Measurements from ENCODE around the gene SEC61B.
"Not testable (repeated sequence)": the region's sequence is repeated elsewhere in the genome, so short reads cannot be mapped to it uniquely, and the experiment has no call there.

Gene SEC61B

DNA sequence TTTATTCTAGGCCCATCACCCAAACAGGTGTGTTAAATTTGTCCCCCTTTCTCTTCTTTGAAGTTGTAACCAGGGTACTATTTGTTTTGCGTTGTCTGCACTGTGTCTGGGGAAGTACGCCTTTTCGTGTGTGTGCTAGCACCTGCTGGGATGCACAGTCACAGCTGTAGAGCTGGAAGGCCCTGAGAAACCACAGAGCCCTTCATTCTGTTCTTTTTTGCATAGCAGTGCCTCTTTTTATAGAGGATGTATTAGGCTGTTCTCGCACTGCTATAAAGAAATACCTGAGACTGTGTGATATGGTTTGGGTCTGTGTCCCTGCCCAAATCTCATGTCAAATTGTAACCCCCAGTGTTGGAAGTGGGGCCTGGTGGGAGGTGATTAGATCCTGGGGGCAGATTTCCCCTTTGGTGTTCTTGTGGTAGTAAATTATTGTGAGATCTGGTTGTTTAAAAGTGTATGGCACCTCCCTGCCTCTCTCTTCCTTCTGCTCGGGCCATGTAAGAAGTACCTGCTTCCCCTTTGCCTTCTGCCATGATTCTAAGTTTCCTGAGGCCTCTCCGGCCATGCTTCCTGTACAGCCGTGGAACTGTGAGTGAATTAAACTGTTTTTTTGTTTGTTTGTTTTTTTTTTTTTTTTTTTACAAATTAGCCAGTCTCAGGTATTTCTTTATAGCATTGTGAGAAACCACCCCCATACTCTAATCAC lies 14.0 kb downstream of the SEC61B start:
- DNase-seq (ENCODE audit: low spot score) (no peak), FAIRE-seq (no peak)

DNA sequence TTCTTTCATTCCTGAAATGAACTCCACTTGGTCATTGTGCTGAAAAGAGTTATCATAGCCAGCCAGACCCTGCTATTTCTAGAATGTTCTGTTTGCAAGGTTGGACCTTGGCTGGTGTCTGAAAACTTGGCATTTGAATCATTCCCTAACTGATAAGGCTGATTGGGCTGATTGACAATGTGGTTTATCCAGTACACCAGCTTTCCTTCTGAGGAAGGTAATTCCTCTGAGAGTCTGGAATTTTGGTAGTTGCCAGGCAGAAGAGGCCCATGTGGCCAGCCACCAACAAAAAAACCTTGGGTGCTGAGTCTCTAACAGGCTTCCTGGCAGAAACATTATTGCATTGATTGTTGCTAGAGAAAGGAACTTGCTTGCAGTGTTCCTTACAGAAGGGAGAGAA lies 15.3 kb downstream of the SEC61B start:
- FAIRE-seq (no peak), DNase-seq (ENCODE audit: low spot score) (no peak)

- DNase-seq (ENCODE audit: low spot score): not testable (repeated sequence)
These were observed 15.8 kb downstream of the SEC61B start for GRCh38 chr9:99237849-99238248.

DNA sequence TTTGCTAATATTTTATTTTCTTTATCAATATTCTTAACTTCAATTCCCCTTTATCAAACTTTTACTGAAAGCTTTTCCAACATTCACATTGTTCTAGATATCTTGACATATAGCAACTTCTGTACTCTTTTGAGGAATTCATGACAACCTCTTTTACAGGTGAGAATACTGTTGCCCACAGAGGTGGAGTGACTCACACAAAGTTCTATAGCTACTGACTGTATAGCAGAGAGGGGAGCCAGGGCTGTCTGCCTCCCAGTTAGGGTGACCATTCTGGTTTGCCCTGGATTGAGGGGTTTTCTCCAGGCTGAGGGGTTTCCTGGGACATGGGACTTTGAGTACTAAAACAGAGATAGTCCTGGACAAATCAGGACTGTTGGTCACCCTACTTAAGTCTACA lies 16.2 kb downstream of the SEC61B start:
- FAIRE-seq: no peak
- no peak for DNase-seq (ENCODE audit: low spot score)

More at GRCh38 chr9:99237849-99238248, 15.8 kb downstream of the SEC61B start:
- not testable (repeated sequence) for FAIRE-seq

DNA sequence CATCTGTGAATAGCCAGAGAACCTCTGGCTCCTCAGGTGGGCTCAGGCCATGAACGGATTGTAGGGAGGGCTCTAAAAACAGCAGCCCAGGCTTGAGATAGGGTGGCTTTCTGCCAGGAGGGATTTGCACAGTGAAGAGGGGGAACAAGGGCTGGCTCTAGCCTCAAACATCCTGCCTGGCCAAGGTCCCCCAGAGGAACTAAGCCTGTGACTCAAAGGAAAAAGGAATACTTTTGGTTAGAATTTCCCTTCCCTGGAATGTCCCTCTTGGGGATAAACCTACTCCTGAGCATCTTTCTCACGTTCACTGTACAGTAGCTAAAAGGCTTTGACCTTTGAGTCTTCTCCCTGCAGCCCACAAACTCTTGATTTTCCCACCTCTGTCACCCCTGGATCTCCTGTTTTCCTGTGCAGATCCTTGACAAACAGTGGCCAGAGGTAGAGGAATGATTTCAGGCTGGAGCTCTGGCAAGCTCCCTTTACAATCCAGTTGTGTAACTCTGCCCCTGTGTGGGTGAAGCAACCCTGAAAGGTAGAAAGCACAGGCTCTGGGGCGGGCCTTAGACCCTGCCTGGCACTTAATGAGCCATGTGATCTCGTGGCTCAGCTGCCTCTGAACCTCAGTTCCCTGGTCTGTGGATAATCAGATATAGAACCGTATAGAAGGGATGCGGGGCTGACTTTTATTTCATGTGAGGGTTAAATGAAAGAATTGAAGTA lies 17.4 kb downstream of the SEC61B start:
- FAIRE-seq: no peak
- no peak for DNase-seq (ENCODE audit: low spot score)

DNA sequence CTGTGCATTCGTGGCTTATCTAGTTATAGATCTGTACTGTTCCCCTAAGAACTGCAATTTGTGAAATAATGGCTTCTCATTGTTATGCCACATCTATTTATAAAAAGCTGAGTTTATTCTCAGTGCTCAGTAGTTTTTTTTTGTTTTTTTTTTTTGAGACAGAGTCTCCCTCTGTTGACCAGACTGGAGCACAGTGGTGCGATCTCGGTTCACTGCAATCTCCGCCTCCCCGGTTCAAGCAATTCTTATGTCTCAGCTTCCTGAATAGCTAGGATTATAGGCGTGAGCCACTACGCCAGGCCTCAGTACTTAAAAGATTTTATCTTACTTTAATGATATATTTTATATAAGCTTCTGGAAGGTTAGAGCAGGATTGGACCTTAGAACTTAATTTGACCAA lies 19.0 kb downstream of the SEC61B start:
- DNase-seq (ENCODE audit: low spot score) (no peak), FAIRE-seq (no peak)

GRCh38 chr9:99244344-99245260 lies 22.5 kb downstream of the SEC61B start:
- DNase-seq (ENCODE audit: low spot score) (no peak), FAIRE-seq (no peak)

GRCh38 chr9:99249619-99250018 lies 27.5 kb downstream of the SEC61B start:
- FAIRE-seq (no peak), DNase-seq (ENCODE audit: low spot score) (no peak)

DNA sequence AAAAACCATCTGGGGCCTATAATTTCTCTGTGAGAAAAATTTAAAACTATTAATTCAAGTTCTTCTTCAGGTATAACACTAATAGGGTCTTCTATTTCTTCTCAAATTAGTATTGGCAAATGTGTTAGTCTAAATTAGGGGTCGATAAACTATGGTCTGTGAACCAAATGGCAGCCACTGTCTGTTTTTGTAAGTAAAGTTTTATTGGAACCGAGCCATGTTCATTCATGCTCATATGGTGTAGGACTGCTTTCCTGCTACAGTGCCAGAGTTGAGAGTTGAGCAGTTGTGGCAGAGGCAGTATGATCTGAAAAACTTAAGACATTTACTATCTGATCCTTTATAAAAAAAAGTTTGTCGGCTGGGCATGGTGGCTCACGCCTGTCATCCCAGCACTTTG lies 29.1 kb downstream of the SEC61B start:
- DNase-seq (ENCODE audit: low spot score): no peak
- no peak for FAIRE-seq

DNA sequence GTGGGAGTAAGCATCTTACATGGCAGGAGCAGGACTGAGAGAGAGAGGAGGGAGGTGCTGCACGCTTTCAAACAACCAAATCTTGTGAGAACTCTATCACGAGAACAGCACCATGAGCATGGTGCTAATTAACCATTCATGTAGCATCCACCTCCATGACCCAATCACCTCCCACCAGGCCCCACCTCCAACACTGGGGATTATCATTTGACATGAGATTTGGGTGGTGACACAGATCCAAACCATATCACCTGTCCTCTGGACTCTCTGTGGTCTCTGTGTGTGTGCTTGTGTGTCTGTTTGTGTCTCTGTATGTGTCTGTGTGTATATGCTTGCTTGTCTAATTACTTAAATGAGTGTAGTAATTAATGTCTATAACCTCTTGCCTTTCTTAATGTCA lies 31.1 kb downstream of the SEC61B start:
- DNase-seq (ENCODE audit: low spot score) (no peak), FAIRE-seq (no peak)

DNA sequence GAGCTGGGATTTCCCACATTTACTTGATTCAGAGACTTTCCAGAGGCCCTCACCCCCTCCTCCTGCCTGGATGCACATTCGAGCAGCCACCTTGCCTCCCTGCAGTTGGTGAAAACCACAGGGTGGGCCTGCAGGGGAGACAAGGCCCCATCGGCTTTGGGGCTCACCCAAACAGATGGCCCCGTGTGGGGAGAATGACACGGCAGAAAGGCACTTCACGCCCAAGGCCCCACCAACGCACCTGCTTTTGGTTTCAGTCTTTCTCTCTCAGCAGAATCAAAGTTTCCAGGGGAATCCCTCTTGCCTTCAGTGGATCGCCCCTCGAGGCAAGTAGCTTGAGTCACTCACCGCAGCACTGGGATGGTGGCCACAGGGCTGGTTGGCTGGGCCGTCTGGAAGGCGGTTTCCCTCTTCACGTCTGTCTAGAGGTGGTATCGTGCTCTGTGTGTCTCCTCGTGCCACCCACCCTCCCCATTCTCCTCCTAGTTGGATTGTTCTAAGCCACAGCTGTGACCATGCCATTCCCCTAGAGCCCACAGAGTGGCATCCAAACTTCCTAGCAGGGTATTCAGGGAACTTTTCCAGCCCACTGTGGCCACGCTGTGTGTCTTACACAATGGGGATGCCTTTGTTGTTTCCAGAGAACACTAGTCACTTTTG lies 31.8 kb downstream of the SEC61B start:
- FAIRE-seq (no peak), DNase-seq (ENCODE audit: low spot score) (peak; percentile 16)

DNA sequence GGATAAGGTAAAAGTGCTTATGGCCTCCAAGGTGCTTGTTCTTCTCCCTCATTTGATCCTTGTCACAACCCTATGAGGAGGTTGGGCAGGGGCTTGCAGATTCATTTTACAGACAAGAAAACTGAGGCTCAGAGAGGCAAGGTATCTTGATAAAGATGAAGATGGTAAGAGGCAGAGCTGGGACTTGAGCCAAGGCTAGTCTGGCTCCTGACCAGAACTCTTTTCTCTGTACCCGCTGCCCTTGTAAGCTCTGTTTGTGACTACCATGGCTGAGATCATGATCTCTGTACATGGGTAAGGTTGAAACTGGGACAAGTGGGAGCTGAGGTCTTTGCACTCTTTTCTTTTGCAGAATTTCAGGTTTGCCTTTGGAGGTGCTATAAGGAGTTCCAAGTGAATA lies 33.6 kb downstream of the SEC61B start:
- FAIRE-seq (no peak), DNase-seq (ENCODE audit: low spot score) (no peak)

DNA sequence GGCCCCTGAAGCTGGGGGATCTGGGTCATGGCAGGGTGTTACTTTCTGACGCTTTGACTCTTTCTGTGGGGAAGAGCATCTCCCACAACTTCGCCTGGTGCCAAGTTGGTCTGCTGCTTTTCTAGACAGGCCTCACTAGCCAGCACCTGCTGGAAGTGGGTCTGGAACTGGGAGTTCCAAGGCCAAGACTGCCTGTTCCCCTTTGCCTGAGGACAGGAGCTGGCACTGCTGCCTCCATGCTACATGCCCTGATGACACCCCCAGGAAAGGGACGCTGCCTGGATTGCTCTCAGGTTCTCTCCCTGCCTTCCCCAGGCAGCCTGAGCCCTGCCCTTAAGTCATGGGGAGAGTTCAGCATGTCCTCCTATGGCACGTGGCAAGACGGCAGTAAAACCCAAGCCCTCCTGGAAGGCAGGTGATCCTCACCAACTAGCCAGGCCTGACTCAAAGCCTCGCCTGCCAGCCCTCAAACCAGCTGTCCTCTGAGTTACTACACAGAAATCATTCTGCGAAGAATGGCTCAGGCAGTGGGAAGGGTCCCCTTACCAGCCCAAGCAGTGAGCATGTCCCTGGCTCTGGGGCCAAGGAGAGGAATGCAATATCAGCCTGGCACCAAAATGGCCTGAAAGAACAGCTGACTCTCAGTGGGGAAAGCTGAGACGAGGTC lies 35.8 kb downstream of the SEC61B start:
- FAIRE-seq: no peak
- DNase-seq (ENCODE audit: low spot score): no peak

DNA sequence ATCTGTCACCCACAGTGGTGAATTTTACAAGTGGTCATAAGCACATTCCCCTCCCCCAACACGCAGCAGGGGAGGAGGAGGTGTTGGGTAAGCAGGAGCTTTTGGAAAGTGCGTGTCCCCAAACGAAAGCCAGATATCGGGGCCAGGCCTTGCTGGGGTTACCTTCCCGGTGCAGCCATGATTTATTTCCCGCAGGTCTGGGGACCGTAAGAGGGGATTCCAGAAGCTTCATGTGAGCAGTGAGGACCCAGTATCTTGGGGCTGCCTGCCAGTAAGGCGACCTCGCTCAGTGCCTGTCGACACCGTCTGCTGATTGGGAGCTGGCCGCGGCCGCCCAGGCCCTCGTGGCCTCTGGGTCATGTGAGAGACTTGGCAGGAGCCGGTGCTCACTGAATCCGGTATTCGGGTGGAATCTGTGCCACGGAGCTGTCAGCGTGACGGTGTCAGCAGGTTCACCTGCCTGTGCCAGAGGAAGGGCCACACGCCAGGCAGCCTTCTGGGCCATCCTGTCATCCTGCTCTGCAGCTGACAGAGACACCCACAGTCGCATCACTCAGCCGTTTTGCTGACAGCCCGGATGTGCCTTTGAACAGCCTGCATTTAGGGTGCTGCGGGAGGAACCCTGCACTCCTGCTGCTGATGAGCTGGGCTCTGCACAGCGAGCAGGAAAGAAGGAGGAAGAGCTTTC lies 37.3 kb downstream of the SEC61B start:
- FAIRE-seq: no peak

GRCh38 chr9:99261923-99262322 lies 39.8 kb downstream of the SEC61B start:
- FAIRE-seq: no peak
- DNase-seq (ENCODE audit: low spot score): no peak

More for the DNA sequence above, 37.3 kb downstream of the SEC61B start:
- DNase-seq (ENCODE audit: low spot score): no peak

- DNase-seq (ENCODE audit: low spot score) (no peak), FAIRE-seq (no peak)
These were observed 40.9 kb downstream of the SEC61B start for GRCh38 chr9:99262949-99263418.

- FAIRE-seq (no peak), DNase-seq (ENCODE audit: low spot score) (no peak)
These were observed 42.1 kb downstream of the SEC61B start for GRCh38 chr9:99264070-99264680.

DNA sequence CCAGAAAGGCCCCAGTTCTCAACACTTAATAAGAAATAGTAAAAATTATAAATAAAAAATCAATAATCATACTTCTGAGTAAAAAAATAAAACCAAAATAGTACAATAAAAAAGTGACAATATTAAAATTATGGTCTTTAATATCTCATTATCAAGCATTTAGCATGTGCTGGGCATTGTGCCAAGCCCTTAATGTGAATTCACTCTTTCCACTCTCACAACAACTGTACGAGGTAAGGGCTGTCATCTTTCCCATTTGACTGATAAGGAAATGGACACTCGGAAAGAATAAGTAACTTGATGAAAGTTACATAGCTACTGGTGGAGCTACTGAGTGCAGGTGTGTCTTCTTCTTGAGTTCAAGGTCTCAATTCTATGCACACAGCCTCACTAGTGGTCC lies 43.6 kb downstream of the SEC61B start:
- DNase-seq (ENCODE audit: low spot score) (no peak), FAIRE-seq (no peak)

- no peak for FAIRE-seq
- peak; percentile 73 for DNase-seq (ENCODE audit: low spot score)
These were observed 44.4 kb downstream of the SEC61B start for GRCh38 chr9:99266255-99267023.
